ENCODE data around the gene MARCHF5. TPM values are rescaled to one million over a fixed set of nuclear protein-coding genes. Genes with fewer than 3 reads are reported as not detected.
"Not testable (repeated sequence)": the region's sequence is repeated elsewhere in the genome, so short reads cannot be mapped to it uniquely, and the experiment has no call there.

The MARCHF5 gene
- total RNA-seq, 1 experiment from 2014 or later = 24.0 TPM

- DNase-seq (ENCODE audit: low spot score) = no peak
Observed at GRCh38 chr10:92305133-92306072, 14.4 kb downstream of the MARCHF5 start.

GRCh38 chr10:92309272-92309671, 18.3 kb downstream of the MARCHF5 start:
- no peak for DNase-seq (ENCODE audit: low spot score)

GRCh38 chr10:92313750-92314149, 22.8 kb downstream of the MARCHF5 start:
- DNase-seq (ENCODE audit: low spot score) = no peak

GRCh38 chr10:92316610-92317009, 25.6 kb downstream of the MARCHF5 start:
- no peak for DNase-seq (ENCODE audit: low spot score)

- DNase-seq (ENCODE audit: low spot score) = no peak
Observed at GRCh38 chr10:92323079-92323478, 32.1 kb downstream of the MARCHF5 start.

GRCh38 chr10:92327445-92328433, 36.8 kb downstream of the MARCHF5 start:
- no peak for DNase-seq (ENCODE audit: low spot score)

- DNase-seq (ENCODE audit: low spot score) = no peak
Observed at GRCh38 chr10:92328993-92329392, 38.0 kb downstream of the MARCHF5 start.

- DNase-seq (ENCODE audit: low spot score) = peak; percentile 17
Observed at GRCh38 chr10:92329927-92330326, 39.0 kb downstream of the MARCHF5 start.

GRCh38 chr10:92342796-92343195, 51.8 kb downstream of the MARCHF5 start:
- DNase-seq (ENCODE audit: low spot score) = no peak

- DNase-seq (ENCODE audit: low spot score) = not testable (repeated sequence)
Observed at GRCh38 chr10:92345575-92345974, 54.6 kb downstream of the MARCHF5 start.

GRCh38 chr10:92347035-92347676, 56.2 kb downstream of the MARCHF5 start:
- DNase-seq (ENCODE audit: low spot score) = not testable (repeated sequence)

- DNase-seq (ENCODE audit: low spot score) = no peak
Observed at GRCh38 chr10:92350411-92350810, 59.4 kb downstream of the MARCHF5 start.

GRCh38 chr10:92354587-92354986, 63.6 kb downstream of the MARCHF5 start:
- no peak for DNase-seq (ENCODE audit: low spot score)

GRCh38 chr10:92356041-92356440, 65.1 kb downstream of the MARCHF5 start:
- no peak for DNase-seq (ENCODE audit: low spot score)

- no peak for DNase-seq (ENCODE audit: low spot score)
Observed at GRCh38 chr10:92363498-92363897, 72.5 kb downstream of the MARCHF5 start.

GRCh38 chr10:92366412-92367021, 75.5 kb downstream of the MARCHF5 start:
- no peak for DNase-seq (ENCODE audit: low spot score)

- DNase-seq (ENCODE audit: low spot score) = no peak
Observed at GRCh38 chr10:92377962-92378361, 87.0 kb downstream of the MARCHF5 start.

- DNase-seq (ENCODE audit: low spot score) = no peak
Observed at GRCh38 chr10:92381543-92381954, 90.6 kb downstream of the MARCHF5 start.

- no peak for DNase-seq (ENCODE audit: low spot score)
Observed at GRCh38 chr10:92382631-92383030, 91.7 kb downstream of the MARCHF5 start.

GRCh38 chr10:92384741-92385140, 93.8 kb downstream of the MARCHF5 start:
- no peak for DNase-seq (ENCODE audit: low spot score)

- no peak for DNase-seq (ENCODE audit: low spot score)
Observed at GRCh38 chr10:92385831-92386230, 94.9 kb downstream of the MARCHF5 start.

Measured in A172 (cell line).